ENCODE measurements around the gene PCDHB13. TPM values are rescaled to one million over a fixed set of nuclear protein-coding genes. Genes with fewer than 3 reads are reported as not detected.

Gene PCDHB13
- polyA plus RNA-seq, 1 donor = 2.4 TPM

DNA sequence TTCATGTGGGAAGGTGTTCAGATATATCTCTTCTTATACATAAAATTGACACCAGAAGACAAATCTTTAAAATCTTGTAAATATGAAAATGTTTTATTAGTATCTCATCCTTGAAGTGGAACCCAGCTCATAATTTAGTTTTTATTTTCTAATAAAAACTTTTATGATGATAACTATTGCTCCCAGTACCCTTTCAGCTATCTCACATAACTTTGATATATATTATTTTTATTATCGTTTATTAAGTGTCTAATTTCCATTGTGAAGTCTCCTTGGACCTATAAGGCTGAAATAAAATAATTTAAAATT, 47.5 kb downstream of the PCDHB13 start:
- DNase-seq (ENCODE audit: low read depth) = no peak

Other genes with a start within 250 kb of the PCDHB13 start
- gene PCDHAC2, start 247.4 kb upstream of the PCDHB13 start, polyA plus RNA-seq (ENCODE audit: insufficient read length) = 0.67 TPM
- gene PCDHB1, start 162.5 kb upstream of the PCDHB13 start, polyA plus RNA-seq (ENCODE audit: insufficient read length) = 0.11 TPM
- gene PCDHB2, start 119.3 kb upstream of the PCDHB13 start, polyA plus RNA-seq (ENCODE audit: insufficient read length) = 2.2 TPM
- gene PCDHB3, start 113.4 kb upstream of the PCDHB13 start, polyA plus RNA-seq (ENCODE audit: insufficient read length) = 1.6 TPM
- gene PCDHB4, start 92.1 kb upstream of the PCDHB13 start, polyA plus RNA-seq (ENCODE audit: insufficient read length) = 3.1 TPM
- gene PCDHB5, start 78.7 kb upstream of the PCDHB13 start, polyA plus RNA-seq (ENCODE audit: insufficient read length) = 3.8 TPM
- 1.4 TPM for gene PCDHB6, start 63.9 kb upstream of the PCDHB13 start, polyA plus RNA-seq (ENCODE audit: insufficient read length)
- 1.9 TPM for gene PCDHB7, start 41.3 kb upstream of the PCDHB13 start, polyA plus RNA-seq (ENCODE audit: insufficient read length)
- gene PCDHB8, start 36.1 kb upstream of the PCDHB13 start, polyA plus RNA-seq (ENCODE audit: insufficient read length) = 1.8 TPM
- gene PCDHB16, start 31.5 kb upstream of the PCDHB13 start, polyA plus RNA-seq (ENCODE audit: insufficient read length) = 2.5 TPM
- 2.9 TPM for gene PCDHB9, start 26.8 kb upstream of the PCDHB13 start, polyA plus RNA-seq (ENCODE audit: insufficient read length)
- 3.6 TPM for gene PCDHB10, start 21.6 kb upstream of the PCDHB13 start, polyA plus RNA-seq (ENCODE audit: insufficient read length)
- gene PCDHB11, start 14.3 kb upstream of the PCDHB13 start, polyA plus RNA-seq (ENCODE audit: insufficient read length) = 2.2 TPM
- 2.5 TPM for gene PCDHB12, start 5.2 kb upstream of the PCDHB13 start, polyA plus RNA-seq (ENCODE audit: insufficient read length)
- 6.3 TPM for gene PCDHB14, start 9.4 kb downstream of the PCDHB13 start, polyA plus RNA-seq (ENCODE audit: insufficient read length)
- 7.0 TPM for gene PCDHB15, start 31.5 kb downstream of the PCDHB13 start, polyA plus RNA-seq (ENCODE audit: insufficient read length)
- 0.10 TPM for gene SLC25A2, start 90.1 kb downstream of the PCDHB13 start, polyA plus RNA-seq (ENCODE audit: insufficient read length)
- gene TAF7, start 106.9 kb downstream of the PCDHB13 start, polyA plus RNA-seq (ENCODE audit: insufficient read length) = 76.1 TPM
- gene PCDHGA1, start 116.6 kb downstream of the PCDHB13 start, polyA plus RNA-seq (ENCODE audit: insufficient read length) = 0.58 TPM
- 2.1 TPM for gene PCDHGA2, start 124.8 kb downstream of the PCDHB13 start, polyA plus RNA-seq (ENCODE audit: insufficient read length)
- 1.1 TPM for gene PCDHGA3, start 129.9 kb downstream of the PCDHB13 start, polyA plus RNA-seq (ENCODE audit: insufficient read length)
- gene PCDHGB1, start 136.2 kb downstream of the PCDHB13 start, polyA plus RNA-seq (ENCODE audit: insufficient read length) = 0.49 TPM
- 1.0 TPM for gene PCDHGA4, start 141.1 kb downstream of the PCDHB13 start, polyA plus RNA-seq (ENCODE audit: insufficient read length)
- 1.7 TPM for gene PCDHGB2, start 146.1 kb downstream of the PCDHB13 start, polyA plus RNA-seq (ENCODE audit: insufficient read length)
- gene PCDHGA5, start 150.2 kb downstream of the PCDHB13 start, polyA plus RNA-seq (ENCODE audit: insufficient read length) = 2.6 TPM
- 1.6 TPM for gene PCDHGB3, start 156.3 kb downstream of the PCDHB13 start, polyA plus RNA-seq (ENCODE audit: insufficient read length)
- 2.6 TPM for gene PCDHGA6, start 160.0 kb downstream of the PCDHB13 start, polyA plus RNA-seq (ENCODE audit: insufficient read length)
- 1.4 TPM for gene PCDHGA7, start 168.8 kb downstream of the PCDHB13 start, polyA plus RNA-seq (ENCODE audit: insufficient read length)
- 1.7 TPM for gene PCDHGB4, start 173.8 kb downstream of the PCDHB13 start, polyA plus RNA-seq (ENCODE audit: insufficient read length)
- gene PCDHGA8, start 178.7 kb downstream of the PCDHB13 start, polyA plus RNA-seq (ENCODE audit: insufficient read length) = 0.73 TPM
- 3.1 TPM for gene PCDHGB5, start 184.0 kb downstream of the PCDHB13 start, polyA plus RNA-seq (ENCODE audit: insufficient read length)
- 3.3 TPM for gene PCDHGA9, start 188.9 kb downstream of the PCDHB13 start, polyA plus RNA-seq (ENCODE audit: insufficient read length)
- 3.5 TPM for gene PCDHGB6, start 194.1 kb downstream of the PCDHB13 start, polyA plus RNA-seq (ENCODE audit: insufficient read length)
- gene PCDHGA10, start 199.1 kb downstream of the PCDHB13 start, polyA plus RNA-seq (ENCODE audit: insufficient read length) = 1.4 TPM
- gene PCDHGB7, start 203.8 kb downstream of the PCDHB13 start, polyA plus RNA-seq (ENCODE audit: insufficient read length) = 7.0 TPM
- gene PCDHGA11, start 207.1 kb downstream of the PCDHB13 start, polyA plus RNA-seq (ENCODE audit: insufficient read length) = 2.7 TPM
- gene PCDHGA12, start 216.6 kb downstream of the PCDHB13 start, polyA plus RNA-seq (ENCODE audit: insufficient read length) = 1.7 TPM